ENCODE measurements around the gene SCARB1.
"Not testable (repeated sequence)": the region's sequence is repeated elsewhere in the genome, so short reads cannot be mapped to it uniquely, and the experiment has no call there.

SCARB1 gene

DNA sequence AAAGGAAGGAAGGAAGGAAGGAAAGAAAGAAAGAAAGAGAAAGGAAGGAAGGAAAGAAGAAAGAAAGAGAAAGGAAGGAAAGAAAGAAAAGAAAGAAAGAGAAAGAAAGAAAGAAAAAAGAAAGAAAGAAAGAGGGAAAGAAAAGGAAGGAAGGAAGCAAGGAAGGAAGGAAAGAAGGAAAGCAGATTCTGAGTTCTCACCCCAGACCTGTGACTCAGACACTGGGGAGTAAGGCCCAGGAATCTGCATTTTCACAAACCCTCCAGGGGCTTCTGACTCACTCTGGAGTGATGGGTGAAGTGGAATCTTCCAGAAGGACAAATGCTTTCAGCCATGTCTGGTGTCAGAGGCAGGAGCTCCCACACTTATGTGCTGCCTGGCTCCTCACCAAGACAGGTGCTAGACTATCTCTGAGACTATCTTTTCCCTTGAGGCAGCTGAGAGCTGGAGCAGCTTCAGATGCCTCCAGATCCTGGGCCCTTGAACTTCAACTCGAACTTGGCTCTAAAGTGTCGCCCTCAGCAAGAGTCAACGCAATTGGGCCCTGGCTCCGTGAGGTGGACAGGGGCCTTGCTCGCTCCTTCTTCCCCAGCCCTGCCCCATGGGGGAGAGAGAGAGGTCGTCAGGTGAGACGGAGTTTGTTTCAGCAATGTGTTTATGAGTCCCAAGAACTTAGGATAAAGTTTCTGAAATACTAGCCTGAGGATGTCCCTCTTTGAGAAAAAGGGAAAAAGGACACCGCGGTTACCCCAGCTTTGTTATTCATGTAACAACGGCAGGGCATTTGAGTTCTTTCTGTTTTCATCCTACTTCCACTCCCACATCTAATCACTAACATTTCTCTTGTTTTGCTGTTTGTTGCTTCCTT is 19.8 kb upstream of the SCARB1 start:
- DNase-seq, result no peak

DNA sequence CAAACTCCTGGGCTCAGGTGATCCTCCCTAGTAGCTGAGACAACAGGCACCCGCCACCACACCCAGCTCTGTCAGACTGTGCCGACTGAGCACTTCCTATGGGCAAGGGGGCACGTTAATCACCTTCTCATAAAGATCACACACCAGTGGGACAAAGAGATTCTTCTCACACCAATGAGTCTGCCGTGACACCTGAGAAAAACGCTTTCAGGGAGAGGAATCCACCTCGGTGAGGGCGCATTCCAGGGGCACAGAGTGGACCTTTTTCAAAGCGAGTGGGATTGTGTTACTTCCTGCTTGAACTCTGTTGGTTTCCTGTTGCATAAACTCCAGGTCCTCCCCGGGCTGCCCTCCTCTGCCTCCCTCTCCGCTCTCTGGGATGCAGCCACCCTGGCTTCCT is 17.5 kb upstream of the SCARB1 start:
- DNase-seq, result no peak

DNA sequence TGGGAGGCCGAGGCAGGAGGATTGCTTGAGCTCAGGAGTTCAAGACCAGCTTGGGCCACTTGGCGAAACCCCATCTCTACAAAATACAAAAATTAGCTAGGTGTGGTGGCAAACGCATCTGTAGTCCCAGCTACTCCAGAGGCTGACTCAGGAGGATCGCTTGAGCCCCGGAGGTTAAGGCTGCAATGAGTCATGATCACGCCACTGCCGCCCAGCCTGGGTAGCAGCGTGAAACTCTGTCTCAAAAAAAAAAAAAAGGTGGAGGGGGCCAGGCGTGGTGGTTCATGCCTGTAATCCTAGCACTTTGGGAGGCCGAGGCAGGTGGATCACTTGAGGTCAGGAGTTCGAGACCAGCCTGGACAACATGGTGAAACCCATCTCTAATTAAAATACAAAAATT is 16.7 kb upstream of the SCARB1 start:
- DNase-seq, result not testable (repeated sequence)

DNA sequence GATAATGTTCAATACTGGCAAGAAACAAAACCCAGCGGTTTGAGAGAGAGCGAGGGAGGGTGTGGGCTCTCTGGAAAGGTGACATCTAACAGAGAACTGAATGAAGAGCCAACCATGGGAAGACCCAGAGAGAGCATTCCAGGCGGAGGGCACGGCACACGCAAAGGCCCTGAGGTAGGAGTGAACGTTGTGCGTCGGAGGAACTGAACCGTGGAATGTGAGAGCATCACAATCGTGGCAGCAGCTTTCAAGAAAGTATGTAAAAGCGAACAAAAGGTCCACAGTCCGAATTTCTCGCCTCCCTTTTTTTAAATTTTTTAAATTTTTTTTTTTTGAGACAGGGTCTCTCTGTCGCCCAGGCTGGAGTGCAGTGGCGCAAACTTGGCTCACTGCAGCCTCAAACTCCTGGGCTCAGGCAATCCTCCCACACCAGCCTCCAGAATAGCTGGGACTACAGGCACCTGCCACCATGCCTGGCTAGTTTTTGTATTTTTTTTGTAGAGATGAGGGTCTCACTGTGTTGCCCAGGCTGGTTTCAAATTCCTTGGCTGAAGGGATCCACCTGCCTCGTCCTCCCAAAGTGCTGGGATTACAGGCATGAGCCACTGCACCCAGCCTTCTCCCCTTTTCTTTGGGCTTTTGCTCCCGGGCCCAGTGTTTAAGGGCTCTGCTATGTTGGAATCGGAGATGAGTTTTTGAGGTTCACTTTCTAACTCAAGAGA is 15.3 kb upstream of the SCARB1 start:
- DNase-seq, result no peak

- DNase-seq, result no peak
Measured at GRCh38 chr12:124877423-124877822, 13.8 kb upstream of the SCARB1 start.

GRCh38 chr12:124876171-124876570 is 12.5 kb upstream of the SCARB1 start:
- no peak for DNase-seq

- no peak for DNase-seq
Measured at GRCh38 chr12:124875803-124876132, 12.1 kb upstream of the SCARB1 start.

- no peak for DNase-seq
Measured at GRCh38 chr12:124874988-124875802, 11.5 kb upstream of the SCARB1 start.

- no peak for DNase-seq
Measured at GRCh38 chr12:124874188-124874587, 10.5 kb upstream of the SCARB1 start.

GRCh38 chr12:124872068-124872719 is 8.5 kb upstream of the SCARB1 start:
- no peak for DNase-seq

DNA sequence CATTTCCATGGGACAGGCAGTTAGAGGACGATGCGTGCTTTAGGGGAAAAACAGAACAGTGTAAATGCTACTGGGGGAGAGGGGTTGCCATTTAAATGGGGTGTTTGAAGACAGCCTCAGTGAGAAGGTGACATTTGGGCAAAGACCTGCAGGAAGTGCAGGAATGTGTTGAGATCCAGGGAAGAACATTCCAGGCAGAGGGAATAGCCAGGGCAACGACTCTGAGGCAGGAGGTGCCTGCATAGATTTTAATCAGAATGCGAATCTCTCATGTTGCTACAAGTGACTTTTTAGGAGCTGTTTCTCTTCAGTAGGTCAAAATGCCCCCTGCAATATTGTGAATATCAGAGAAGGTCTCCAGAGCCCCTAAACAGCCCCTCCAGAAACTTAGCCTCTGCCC is 7.6 kb upstream of the SCARB1 start:
- DNase-seq, result no peak

DNA sequence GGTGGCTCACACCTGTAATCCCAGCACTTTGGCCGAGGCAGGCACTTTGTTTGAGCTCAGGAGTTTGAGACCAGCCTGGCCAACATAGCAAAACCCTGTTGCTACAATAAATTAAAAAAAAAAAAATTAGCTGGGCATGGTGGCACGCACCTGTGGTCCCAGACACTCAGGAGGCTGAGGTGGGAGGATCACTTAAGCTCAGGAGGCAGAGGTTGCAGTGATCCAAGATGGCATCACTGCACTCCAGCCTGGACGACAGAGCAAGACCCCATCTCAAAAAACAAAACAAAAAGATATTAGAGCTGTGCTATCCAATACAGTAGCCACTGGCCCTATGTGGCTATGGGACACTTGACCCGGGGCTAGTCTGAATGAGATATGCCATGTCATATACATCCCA is 6.9 kb upstream of the SCARB1 start:
- DNase-seq, result no peak

- DNase-seq, result no peak
Measured at GRCh38 chr12:124869059-124869665, 5.5 kb upstream of the SCARB1 start.

- DNase-seq, result no peak
Measured at GRCh38 chr12:124868252-124869058, 4.8 kb upstream of the SCARB1 start.

GRCh38 chr12:124867401-124867930 is 3.8 kb upstream of the SCARB1 start:
- no peak for DNase-seq

DNA sequence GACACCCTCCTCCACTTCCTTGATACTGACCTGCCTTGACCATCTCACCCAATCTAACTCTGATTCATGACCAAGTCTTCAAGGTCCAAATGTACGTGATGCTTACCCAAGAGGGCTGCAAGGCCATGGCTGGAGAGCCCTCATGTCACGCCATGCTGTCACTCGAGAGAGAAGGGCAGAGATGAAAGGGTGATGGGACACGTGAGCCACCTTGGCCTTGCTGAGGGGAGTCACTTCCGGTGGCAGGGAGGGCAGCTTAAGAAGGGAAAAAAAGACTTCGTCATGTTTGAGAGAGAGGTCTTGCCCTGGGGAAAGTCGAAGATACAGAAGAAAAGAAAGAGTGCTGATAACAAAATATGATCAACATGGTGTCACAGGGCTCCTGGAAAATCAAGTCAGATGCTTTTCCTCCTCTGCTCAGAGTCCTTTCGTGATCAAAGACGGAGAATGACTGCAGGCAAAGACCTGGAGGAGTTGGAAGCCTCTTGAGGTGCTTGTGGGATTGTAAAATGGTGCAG is 3.3 kb upstream of the SCARB1 start:
- DNase-seq, result no peak

DNA sequence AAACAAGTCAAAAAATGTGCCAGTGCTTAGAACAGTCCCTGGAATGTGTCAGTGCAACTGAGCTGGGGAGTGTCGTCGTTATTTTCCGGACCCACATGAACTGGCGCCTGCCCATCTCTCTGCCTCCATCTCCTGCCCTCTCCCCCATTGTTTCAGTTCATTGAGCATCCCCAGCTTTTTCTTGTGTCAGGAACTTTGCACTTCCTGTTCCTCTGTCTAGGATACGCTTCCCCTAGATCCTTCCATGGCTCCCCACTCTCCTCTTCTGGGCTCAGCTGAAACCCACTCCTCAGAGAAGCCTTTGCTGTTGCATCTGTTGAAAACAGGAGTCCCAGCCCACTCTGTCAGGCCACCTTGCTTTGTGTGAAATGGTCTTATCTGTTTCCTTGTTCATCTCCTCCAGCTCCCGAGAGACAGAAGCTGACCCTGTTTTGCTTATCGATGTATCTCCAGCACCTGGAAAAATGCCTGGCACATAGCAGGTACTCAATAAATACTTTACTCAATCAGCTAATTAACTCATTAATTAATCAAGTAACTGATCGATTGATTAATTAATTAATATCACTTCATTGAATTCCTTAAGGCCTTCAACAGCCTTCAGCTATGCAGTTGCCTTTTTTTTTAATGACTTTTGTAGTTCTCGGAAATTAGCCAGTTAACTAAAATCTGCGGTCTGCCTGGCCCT is 2.7 kb upstream of the SCARB1 start:
- DNase-seq, result no peak

- DNase-seq, result no peak
Measured at GRCh38 chr12:124865728-124866127, 2.1 kb upstream of the SCARB1 start.

DNA sequence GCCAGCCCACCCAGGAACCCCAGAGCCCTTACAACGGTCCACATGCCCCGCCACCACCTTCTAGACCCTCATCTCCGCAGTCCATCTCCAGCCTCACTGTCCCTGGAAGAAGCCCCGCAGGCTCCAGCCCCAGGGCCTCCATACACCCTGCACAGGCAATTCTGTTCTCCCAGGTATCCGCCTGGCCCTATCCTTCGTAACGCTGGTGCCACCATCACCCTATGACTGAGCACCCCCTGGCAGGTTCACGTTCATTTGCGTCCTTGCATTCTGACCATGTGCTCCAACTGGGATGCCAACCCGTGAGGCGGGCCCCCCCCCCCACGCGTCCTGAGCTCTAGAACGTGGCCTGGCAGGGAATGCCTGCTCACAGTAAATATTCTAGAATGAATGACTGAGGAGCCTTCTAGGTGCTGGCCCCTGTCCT is 675 bp upstream of the SCARB1 start:
- DNase-seq, result no peak

DNA sequence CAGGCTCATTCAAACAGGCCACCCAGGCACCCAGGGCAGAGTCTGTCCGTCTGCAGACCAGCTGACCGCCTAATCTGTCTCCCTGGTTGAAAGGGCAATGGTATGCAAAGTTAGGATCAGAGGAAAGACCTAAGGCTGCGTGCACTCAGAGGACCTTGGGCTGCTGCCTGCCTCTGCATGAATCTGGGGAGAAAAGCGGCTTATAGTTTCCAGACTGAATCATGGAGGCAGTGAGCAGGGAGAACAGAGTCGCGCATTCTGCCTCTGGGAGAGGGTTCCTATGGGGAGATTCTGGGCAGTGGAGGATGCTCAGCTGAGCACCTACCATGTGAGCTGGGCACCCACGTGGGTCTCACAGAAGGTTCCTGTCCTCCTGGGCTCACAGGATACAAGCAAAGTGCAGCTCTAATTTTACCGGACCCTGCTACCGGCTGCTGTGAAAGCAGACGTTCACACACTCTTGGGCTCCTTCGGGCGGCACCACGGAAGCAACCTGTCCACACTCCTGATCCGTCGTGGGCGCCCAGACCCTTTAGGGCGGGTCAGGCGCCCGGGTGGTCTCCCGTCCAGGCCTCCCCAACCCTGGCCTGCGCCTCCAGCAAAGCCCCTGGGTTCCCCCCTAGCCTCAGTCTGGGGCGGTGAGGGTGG is 772 bp downstream of the SCARB1 start:
- DNase-seq, result no peak
